ENCODE data around the gene ASRGL1.

GRCh38 chr11:62401356-62401755 lies 64.1 kb downstream of the ASRGL1 start:
- TF ChIP-seq EP300 (IDR thresholded peaks at IDR 0.05) (no peak), CTCF (IDR thresholded peaks at IDR 0.05) (no peak), POLR2A (IDR thresholded peaks at IDR 0.05) (no peak)

All from tibial nerve (tissue), 4 donors.